ENCODE data around the gene CYP2U1.

Gene CYP2U1

DNA sequence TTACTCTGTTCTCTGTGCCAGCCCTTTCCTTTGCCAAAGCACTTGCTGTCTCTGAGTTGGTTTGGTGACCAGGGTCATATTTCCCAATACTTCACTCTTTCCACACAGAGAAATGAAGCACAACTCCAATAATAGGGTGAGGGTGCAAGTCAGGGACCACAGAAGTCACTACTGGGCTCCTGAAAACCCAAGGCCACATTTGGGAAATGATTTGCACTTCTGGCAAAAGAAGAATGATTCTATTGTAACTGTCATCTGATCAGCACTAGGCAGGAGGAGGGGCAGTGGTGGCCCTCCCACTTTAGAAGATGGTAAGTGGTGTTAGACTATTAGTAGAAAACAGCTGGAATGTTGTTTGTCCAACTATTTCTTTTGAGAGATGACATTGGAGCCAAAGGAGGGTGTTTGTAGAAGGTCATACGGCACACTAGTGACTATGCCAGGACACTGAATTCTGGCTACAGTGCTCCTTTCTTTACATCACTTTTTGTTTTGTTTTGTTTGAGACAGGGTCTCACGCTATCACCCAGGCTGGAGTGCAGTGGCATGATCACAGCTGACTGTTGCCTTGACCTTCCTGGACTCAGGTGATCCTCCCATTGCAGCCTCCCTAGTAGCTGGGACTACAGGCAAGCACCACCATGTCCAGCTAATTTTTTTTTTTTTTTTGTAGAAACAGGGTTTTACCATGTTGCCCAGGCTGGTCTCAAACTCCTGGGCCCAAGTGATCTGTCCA is 47.5 kb downstream of the CYP2U1 start:
- no peak for DNase-seq (ENCODE audit: extremely low read depth in 1 of 2, low read depth in 1 of 2)

GRCh38 chr4:107987916-107988762 is 56.8 kb downstream of the CYP2U1 start:
- no peak for DNase-seq (ENCODE audit: extremely low read depth in 1 of 2, low read depth in 1 of 2)

DNA sequence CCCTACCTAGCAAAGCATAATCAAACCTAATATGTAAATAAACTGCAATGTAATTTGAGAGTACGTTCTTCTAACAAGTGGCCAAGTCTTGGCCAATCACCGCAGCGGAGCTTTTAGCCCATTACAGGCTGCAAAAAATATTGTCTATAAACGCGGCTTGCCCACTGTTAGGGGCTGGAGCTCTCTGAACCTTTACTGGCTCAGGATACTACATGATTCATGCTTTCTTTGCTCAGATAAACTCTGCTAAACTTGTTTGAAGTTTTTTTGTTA is 57.4 kb downstream of the CYP2U1 start:
- DNase-seq (ENCODE audit: extremely low read depth in 1 of 2, low read depth in 1 of 2), result no peak

DNA sequence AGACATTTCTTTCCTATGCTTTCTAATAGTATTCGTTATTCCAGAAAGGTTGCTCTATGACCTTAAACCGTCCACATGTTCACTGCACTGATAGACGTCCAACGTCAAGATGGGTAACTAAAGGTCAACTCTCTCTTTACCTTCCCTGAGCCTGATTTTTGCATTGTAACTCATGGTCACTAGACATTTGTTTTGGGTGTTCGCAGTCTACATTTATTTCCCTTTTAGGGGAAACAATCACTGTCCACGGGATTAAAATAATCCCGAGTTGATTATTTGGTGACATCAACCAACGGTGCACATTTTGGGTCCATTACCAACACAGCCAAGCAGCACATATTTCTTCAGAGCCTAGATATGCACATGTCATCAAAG is 57.8 kb downstream of the CYP2U1 start:
- DNase-seq (ENCODE audit: extremely low read depth in 1 of 2, low read depth in 1 of 2), result no peak

DNA sequence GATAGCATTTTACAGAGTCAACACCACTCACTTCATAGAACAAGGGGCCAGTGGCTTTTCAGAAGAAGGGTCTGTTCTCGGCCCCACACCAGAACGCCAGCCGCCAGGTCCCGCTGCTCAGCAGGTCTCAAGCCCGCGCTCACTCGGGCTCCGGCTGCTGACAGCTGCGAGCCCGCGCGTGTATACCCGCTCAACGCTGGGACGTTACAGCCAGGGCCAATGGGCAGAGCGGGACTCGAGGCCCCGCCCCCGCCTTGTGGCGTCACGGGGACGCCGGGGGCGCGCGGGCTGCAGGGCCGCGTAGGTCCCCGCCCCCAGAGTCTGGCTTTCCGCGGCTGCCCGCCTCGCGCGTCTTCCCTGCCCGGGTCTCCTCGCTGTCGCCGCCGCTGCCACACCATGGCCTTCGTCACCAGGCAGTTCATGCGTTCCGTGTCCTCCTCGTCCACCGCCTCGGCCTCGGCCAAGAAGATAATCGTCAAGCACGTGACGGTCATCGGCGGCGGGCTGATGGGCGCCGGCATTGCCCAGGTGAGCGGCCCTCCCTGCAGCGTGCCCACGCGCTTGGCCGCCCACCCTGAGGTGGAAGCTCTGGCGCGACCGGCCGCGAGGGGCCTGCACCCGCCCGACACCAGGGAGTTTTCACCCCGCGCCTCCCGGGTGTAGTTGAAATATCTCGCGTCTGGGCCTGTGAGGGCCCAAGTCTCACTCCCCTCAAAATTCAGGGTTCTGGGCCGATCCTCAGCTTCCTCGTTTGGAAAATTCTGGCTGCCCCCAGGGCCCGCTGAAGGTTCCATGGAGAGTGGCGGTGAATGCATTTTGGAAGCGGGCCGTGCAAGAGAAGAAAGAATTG is 58.4 kb downstream of the CYP2U1 start, which contains the start of gene HADH:
Gene HADH, plus strand, starts transcription at position 353 of the 850 bp plus-strand sequence. Its CDS starts 44 bp downstream, at position 397.
- peak; percentile 76 to 93 for DNase-seq (ENCODE audit: extremely low read depth in 1 of 2, low read depth in 1 of 2)

DNA sequence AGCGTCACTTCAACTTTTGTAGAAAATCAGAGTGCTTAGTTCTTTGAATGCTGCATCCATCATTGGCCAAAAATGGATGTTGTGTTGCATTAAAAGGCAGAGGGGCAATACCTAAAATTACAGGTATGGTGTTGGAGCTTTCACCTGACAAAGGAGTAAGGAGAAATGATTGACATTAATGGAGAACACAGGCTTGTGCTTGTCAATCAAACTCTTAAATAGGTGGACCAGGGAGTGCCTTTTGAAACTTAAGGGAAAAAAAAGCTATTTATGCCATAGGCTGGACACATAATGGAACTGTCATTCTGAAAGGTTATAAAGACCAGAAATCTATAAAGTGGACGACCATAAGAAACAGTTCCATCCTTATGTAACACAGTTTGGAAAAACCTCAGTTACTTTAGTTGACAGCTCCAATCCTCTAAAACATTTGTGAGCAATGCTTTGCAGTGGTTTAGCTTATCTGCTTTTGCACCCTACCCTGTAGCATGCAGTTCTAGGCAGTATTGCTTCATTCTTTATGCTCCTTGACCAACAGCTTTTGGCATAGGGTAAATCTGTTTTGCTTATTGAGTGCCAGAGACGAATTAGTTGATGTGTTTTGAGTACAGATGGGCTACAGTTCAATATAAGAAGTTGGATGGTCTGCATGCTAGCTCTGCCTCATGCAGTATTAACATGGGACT is 60.7 kb downstream of the CYP2U1 start:
- no peak for DNase-seq (ENCODE audit: extremely low read depth in 1 of 2, low read depth in 1 of 2)

DNA sequence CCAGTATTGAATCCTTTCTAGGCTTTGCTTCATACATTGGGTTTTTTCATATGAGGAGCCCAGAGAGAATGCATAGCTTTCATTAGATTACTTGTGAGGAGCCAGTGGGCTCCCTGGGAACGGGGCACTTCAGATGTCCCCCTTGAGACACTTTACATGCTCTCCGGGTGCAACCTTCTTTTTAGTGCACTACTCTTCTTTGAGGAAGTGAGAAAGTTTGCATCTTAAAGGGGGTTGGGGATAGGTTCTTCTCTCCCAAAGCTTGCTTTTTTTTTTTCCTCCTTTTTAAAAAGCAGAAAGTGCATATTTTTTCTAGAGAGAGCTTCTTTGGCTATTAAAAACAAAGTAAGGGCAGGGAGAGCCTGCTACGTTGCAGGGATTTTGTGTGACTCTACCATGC is 62.6 kb downstream of the CYP2U1 start:
- DNase-seq (ENCODE audit: extremely low read depth in 1 of 2, low read depth in 1 of 2), result no peak

GRCh38 chr4:107994894-107995293 is 63.5 kb downstream of the CYP2U1 start:
- no peak for DNase-seq (ENCODE audit: extremely low read depth in 1 of 2, low read depth in 1 of 2)

DNA sequence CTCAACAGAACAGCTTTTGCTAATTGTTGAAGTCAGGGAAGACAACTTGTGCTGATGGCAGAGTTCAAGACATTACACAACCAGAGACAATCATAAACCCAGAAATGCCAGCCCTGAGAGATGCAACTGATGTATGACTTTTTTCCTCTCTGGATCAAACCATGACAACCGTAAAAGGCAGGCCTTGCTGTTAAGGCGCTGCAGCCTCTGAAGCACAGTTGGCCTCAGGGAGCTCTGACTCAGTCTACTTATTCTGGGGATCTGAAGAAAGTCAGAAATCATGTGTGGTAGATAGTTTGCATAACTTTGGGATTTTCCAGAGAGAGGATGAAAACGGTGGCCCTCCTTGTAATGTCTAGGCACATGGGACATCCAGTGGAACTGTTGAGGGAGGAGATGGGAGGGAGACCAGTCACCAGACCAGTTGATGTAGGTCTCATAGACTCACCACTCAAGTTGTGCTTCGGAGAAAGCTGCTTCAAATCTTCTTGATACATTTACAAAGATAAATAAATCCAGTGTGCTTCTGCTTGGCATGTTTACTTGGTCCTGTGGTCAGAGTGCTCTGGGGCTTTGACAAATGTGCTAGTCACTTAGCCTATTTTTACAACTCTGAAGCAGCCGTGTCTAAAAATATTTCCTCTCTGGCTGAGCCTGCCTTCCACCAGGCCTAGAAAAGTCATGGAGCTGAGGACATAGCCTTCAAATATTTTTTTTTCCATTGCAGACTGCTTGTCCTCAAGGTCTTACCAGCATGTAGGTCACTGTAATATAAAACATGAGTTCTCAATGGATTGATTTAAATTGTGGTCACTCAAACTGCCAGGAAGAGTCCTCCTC is 65.8 kb downstream of the CYP2U1 start:
- no peak for DNase-seq (ENCODE audit: extremely low read depth in 1 of 2, low read depth in 1 of 2)

DNA sequence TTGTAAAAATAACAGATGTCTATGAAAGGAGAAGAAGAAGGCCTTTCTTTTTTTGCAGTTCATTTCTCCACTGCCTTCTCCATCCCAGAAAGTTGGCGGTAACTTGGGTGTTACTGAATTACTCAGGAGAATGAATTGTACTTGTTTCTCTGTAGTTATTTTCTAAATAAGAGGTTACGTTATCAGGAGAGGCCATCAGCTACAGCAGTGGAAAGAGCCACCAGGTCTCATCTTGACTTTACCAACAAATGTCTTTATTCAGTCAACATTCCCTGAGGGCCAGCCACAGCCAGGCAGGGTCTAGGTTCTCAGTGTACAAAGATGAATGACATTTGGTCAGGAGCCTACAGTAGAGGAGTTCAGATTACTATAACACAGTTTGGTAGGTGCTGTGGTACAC is 66.4 kb downstream of the CYP2U1 start:
- DNase-seq (ENCODE audit: extremely low read depth in 1 of 2, low read depth in 1 of 2), result no peak

- DNase-seq (ENCODE audit: extremely low read depth in 1 of 2, low read depth in 1 of 2), result no peak
Measured at GRCh38 chr4:107999932-108000539, 68.7 kb downstream of the CYP2U1 start.

DNA sequence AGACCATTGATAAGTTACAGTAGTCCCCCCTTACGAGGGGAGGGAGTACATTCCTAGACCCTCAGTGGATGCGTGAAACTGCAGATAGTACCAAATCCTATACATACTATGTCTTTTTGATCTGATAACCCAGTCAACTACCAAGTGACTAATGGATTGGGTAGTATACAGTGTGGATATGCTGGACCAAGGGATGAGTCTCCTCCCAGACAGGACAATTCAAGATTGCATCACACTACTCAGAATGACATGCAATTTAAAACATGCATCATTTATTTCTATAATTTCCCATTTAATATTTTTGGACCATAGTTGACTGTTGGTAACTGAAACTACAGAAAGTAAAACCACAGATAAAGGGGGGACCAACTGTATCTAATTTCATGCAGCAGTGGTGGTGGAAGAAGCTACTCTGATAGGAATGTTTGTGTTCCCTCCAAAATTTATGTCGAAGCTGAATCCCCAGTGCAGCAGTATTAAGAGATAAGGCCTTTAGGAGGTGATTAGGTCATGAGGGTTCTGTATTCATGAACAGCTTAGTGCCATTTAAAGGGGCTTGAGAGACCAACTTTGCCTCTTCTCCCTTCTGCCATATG is 70.3 kb downstream of the CYP2U1 start:
- DNase-seq (ENCODE audit: extremely low read depth in 1 of 2, low read depth in 1 of 2), result no peak
